Panc1 (cell line): ENCODE results near the gene OR2D3. TPM values are rescaled to one million over a fixed set of nuclear protein-coding genes. Genes with fewer than 3 reads are reported as not detected.
"Not testable (repeated sequence)": the region's sequence is repeated elsewhere in the genome, so short reads cannot be mapped to it uniquely, and the experiment has no call there.

Experiments used
- ATAC-seq: fragments of 200-7000 bp; cut with Tn5 transposase; 2 replicates; pipeline ENCODE4 v1.9.1; 2020; ENCODE audit warnings: mild to moderate bottlenecking, moderate library complexity
- BruUV-seq: library from RNA; stranded (reverse); fragments of 400-500 nt; replicated peaks from 2 replicates; lab custom pipeline; 2021; lab: Mats Ljungman, UMichigan
- CTCF ChIA-PET: fragments of 300-600 bp; sonication (Branson Sonifier 250); formaldehyde crosslinking; loops from one replicate; lab custom pipeline; 2022; ENCODE audit warnings: antibody characterized with exemption; lab: Charles Lee
- POLR2A ChIA-PET: fragments of 300-600 bp; sonication (Branson Sonifier 250); formaldehyde crosslinking; loops from one replicate; lab custom pipeline; 2022; ENCODE audit warnings: antibody characterized with exemption; lab: Charles Lee
- DNase-seq: peaks from one replicate; pipeline ENCODE4 v3.0.0-alpha.2; 2010; ENCODE audit warnings: low read depth, low spot score
- H3K27ac ChIP-seq: 2 replicates; pipeline ENCODE4 v1.5.1; 2011; ENCODE audit warnings: mild to moderate bottlenecking, low read length, inconsistent platforms
- H3K27me3 ChIP-seq: fragments of 200-500 bp; sonication (Bioruptor generic); 2 replicates; pipeline ENCODE4 v1.6.0; 2014; ENCODE audit warnings: low read length, inconsistent platforms; ENCODE audit not compliant: control insufficient read depth, insufficient read depth
- H3K36me3 ChIP-seq: fragments of 200-500 bp; sonication (Bioruptor generic); 2 replicates; pipeline ENCODE4 v1.5.1; 2014; ENCODE audit warnings: inconsistent platforms, mild to moderate bottlenecking, low read length, moderate library complexity; ENCODE audit not compliant: control insufficient read depth, insufficient read depth
- H3K4me1 ChIP-seq: 2 replicates; pipeline ENCODE4 v1.5.1; 2011; ENCODE audit warnings: inconsistent platforms, mild to moderate bottlenecking, low read length, moderate library complexity; ENCODE audit not compliant: control insufficient read depth, insufficient read depth
- H3K4me3 ChIP-seq, 2 experiments: 2 replicates each; pipeline ENCODE4 v1.5.1; 2011 to 2012; ENCODE audit warnings: low read depth in 2 of 2, low read length in 2 of 2, mild to moderate bottlenecking in 2 of 2, inconsistent platforms in 1 of 2, moderate library complexity in 1 of 2
- H3K9me3 ChIP-seq: fragments of 200-500 bp; sonication (Bioruptor generic); 2 replicates; pipeline ENCODE4 v1.5.1; 2014; ENCODE audit warnings: low read depth, mild to moderate bottlenecking, inconsistent platforms, low read length, moderate library complexity; ENCODE audit not compliant: control insufficient read depth, insufficient read depth
- CTCF ChIP-seq: fragments of 450-650 bp; IDR thresholded peaks from 2 replicates; pipeline ENCODE4 v1.5.1; 2017; ENCODE audit warnings: mild to moderate bottlenecking
- POLR2AphosphoS5 ChIP-seq: IDR thresholded peaks from 2 replicates; pipeline ENCODE4 v1.6.1; 2012; ENCODE audit warnings: mild to moderate bottlenecking, low read depth, low read length, moderate library complexity
- SIN3A ChIP-seq: IDR thresholded peaks from 2 replicates; pipeline ENCODE4 v1.6.1; 2012; ENCODE audit warnings: low read depth, mild to moderate bottlenecking, low read length, moderate library complexity, borderline replicate concordance; ENCODE audit not compliant: insufficient read depth
- TCF7L2 ChIP-seq: IDR thresholded peaks from 2 replicates; pipeline ENCODE4 v1.6.1; 2011; ENCODE audit warnings: mild to moderate bottlenecking, low read depth, low read length, inconsistent platforms
- in situ Hi-C: cut with HindIII; loops from 2 replicates; pipeline ENCODE4 v1.10.0; 2016; ENCODE audit warnings: low sequenced_read_pairs, low pct_unique_long_range_greater_than_20kb
- intact Hi-C: fragments of 100-400 bp; cut with micrococcal nuclease; formaldehyde crosslinking; loops from one replicate; pipeline ENCODE4 v1.10.0; 2022; ENCODE audit not compliant: unreplicated experiment
- total RNA-seq: library from RNA; stranded (reverse); gene quantifications from one replicate; pipeline ENCODE4 v1.2.1, GENCODE V29; 2021; ENCODE audit not compliant: unreplicated experiment
- TF ChIP-seq, protein P1 (sequence below), 2 experiments: IDR thresholded peaks; 2 replicates each; pipeline ENCODE4 v1.6.1; 2011 to 2012; ENCODE audit warnings: low read depth in 2 of 2, control low read depth in 1 of 2, low read length in 1 of 2, mild to moderate bottlenecking in 1 of 2, moderate library complexity in 1 of 2; ENCODE audit not compliant: insufficient read depth in 1 of 2

The OR2D3 gene
- total RNA-seq, 1 experiment from 2014 or later, result not detected

DNA sequence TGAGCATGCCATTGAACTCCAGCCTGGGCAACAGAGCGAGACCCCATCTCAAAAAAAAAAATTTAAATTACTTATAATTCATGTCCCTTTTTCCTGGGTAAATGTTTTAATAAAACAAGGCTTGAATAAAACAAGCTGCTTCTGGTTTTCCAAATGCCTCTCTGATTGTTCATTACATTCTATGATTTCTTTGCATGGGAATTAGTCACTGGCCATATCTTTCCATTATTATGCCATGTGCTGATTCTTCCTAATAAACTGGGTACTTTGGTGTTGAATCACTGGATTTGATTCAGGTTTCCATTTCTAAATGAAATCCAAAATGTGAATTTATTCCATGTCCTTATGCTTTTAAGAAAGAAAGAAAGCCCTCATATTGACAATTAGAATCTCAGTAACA is 48.0 kb downstream of the OR2D3 start:
- Histone ChIP-seq H3K9me3 (no peaks in the 10 kb centered on the region), H3K27ac (no peak overlapping the region), H3K27me3 (no peaks in the 10 kb centered on the region), H3K4me3 (no peak overlapping the region), H3K36me3 (no peaks in the 10 kb centered on the region), H3K4me1 (no peaks in the 10 kb centered on the region)
- CTCF ChIA-PET, result no interaction called here
- POLR2A ChIA-PET, result no interaction called here
- DNase-seq (no peak), ATAC-seq (no peak)
- TF ChIP-seq SIN3A, result no peak
- TF ChIP-seq TCF7L2, result no peak
- TF ChIP-seq CTCF, result no peak
- TF ChIP-seq, protein P1, sequence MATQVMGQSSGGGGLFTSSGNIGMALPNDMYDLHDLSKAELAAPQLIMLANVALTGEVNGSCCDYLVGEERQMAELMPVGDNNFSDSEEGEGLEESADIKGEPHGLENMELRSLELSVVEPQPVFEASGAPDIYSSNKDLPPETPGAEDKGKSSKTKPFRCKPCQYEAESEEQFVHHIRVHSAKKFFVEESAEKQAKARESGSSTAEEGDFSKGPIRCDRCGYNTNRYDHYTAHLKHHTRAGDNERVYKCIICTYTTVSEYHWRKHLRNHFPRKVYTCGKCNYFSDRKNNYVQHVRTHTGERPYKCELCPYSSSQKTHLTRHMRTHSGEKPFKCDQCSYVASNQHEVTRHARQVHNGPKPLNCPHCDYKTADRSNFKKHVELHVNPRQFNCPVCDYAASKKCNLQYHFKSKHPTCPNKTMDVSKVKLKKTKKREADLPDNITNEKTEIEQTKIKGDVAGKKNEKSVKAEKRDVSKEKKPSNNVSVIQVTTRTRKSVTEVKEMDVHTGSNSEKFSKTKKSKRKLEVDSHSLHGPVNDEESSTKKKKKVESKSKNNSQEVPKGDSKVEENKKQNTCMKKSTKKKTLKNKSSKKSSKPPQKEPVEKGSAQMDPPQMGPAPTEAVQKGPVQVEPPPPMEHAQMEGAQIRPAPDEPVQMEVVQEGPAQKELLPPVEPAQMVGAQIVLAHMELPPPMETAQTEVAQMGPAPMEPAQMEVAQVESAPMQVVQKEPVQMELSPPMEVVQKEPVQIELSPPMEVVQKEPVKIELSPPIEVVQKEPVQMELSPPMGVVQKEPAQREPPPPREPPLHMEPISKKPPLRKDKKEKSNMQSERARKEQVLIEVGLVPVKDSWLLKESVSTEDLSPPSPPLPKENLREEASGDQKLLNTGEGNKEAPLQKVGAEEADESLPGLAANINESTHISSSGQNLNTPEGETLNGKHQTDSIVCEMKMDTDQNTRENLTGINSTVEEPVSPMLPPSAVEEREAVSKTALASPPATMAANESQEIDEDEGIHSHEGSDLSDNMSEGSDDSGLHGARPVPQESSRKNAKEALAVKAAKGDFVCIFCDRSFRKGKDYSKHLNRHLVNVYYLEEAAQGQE (IDR thresholded peaks at IDR 0.05; ENCODE audit: insufficient read depth in 1 of 2, low read depth in 2 of 2, low read length in 1 of 2), result no peak
- TF ChIP-seq POLR2AphosphoS5, result no peak
- BruUV-seq, result no TSS peak
- in situ Hi-C loops, result no loop called here
- intact Hi-C loops, result no loop called here

- BruUV-seq, ATAC-seq, H3K27me3 ChIP-seq, H3K4me1 ChIP-seq, DNase-seq, in situ Hi-C loops, H3K4me3 ChIP-seq, POLR2A ChIA-PET, intact Hi-C loops, H3K27ac ChIP-seq, CTCF ChIA-PET, H3K9me3 ChIP-seq, H3K36me3 ChIP-seq: not testable (repeated sequence)
Observed at GRCh38 chr11:6969854-6970253, 49.1 kb downstream of the OR2D3 start.

Other genes with a start within 250 kb of the OR2D3 start
- 115 TPM for gene MRPL17, start 237.7 kb upstream of the OR2D3 start, total RNA-seq
- gene OR2AG2, start 149.0 kb upstream of the OR2D3 start, total RNA-seq, result 0.18 TPM
- not detected for gene OR2AG1, start 138.0 kb upstream of the OR2D3 start, total RNA-seq
- 0.15 TPM for gene OR6A2, start 121.3 kb upstream of the OR2D3 start, total RNA-seq
- not detected for gene OR10A5, start 75.3 kb upstream of the OR2D3 start, total RNA-seq
- gene OR10A2, start 57.9 kb upstream of the OR2D3 start, total RNA-seq, result not detected
- gene OR10A4, start 44.4 kb upstream of the OR2D3 start, total RNA-seq, result not detected
- gene OR2D2, start 28.5 kb upstream of the OR2D3 start, total RNA-seq, result 0.49 TPM
- 12.8 TPM for gene ZNF215, start 5.4 kb downstream of the OR2D3 start, total RNA-seq
- gene ZNF214, start 99.3 kb downstream of the OR2D3 start, total RNA-seq, result 3.0 TPM
- 0.08 TPM for gene NLRP14, start 99.5 kb downstream of the OR2D3 start, total RNA-seq
- gene RBMXL2, start 168.0 kb downstream of the OR2D3 start, total RNA-seq, result 0.10 TPM